Nephron (organoid): ENCODE results near the gene ILKAP.

Experiments used
- H3K27ac Mint-ChIP-seq, 3 experiments: 2 replicates each; pipeline ENCODE4 v1.8.0; 2020; ENCODE audit warnings: mixed read lengths in 3 of 3, mild to moderate bottlenecking in 2 of 3, moderate library complexity in 1 of 3
- H3K27me3 Mint-ChIP-seq: 2 replicates; pipeline ENCODE4 v1.8.0; 2021; ENCODE audit warnings: low read depth, mild to moderate bottlenecking, moderate library complexity, mixed read lengths
- H3K36me3 Mint-ChIP-seq: 2 replicates; pipeline ENCODE4 v1.8.0; 2020; ENCODE audit warnings: low read depth, mixed read lengths
- H3K4me1 Mint-ChIP-seq: 2 replicates; pipeline ENCODE4 v1.8.0; 2020; ENCODE audit warnings: mixed read lengths
- H3K4me3 Mint-ChIP-seq, 3 experiments: 2 replicates each; pipeline ENCODE4 v1.8.0; 2020; ENCODE audit warnings: mild to moderate bottlenecking in 3 of 3, mixed read lengths in 3 of 3, moderate library complexity in 2 of 3
- H3K9me3 Mint-ChIP-seq: 2 replicates; pipeline ENCODE4 v1.8.0; 2020; ENCODE audit warnings: mixed read lengths
- TF ChIP-seq, protein P1 (sequence below), 3 experiments: fragments of 200-600 bp; sonication (generic); IDR thresholded peaks; one replicate each; pipeline ENCODE4 v1.5.0; 2021; ENCODE audit warnings: antibody characterized with exemption in 3 of 3; ENCODE audit not compliant: unreplicated experiment in 3 of 3

Gene ILKAP

DNA sequence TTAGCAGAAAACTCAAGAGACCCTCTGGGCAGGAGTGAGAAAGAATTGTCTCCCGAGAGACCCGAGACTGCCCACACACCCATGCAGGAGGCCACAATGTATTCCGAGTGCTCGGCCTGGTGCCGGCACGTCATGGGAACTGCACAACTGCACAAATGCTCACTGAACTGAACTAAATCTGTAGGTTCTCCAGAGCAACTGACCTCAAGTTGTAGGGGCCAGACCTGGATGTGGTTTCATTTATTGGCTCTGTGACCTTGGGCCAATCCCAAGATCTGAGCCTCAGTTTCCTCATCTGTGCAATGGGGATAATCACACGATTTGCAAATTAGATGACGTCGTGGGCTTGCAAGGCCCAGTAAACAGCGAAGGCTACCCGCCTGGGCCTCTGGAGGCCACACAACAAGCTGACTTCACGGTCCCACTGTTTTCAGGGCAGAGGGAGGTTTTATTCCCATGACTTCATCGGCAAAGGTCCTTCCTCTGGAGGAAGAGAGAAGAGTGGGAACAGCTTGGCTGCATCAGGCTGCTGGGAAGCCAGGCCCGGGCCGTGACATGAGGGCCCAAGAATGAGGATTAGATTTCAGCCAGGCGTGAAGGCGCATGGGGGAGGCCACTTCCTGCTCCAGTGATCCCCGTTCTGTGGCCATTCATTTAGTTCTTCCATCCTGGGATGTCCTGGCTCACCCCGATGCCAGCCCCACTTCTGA lies 48.3 kb downstream of the ILKAP start:
- Mint-ChIP-seq H3K36me3 (no peaks in the 10 kb centered on the region), H3K4me3 (peak overlapping the region in 1 of 3 experiments; percentile 15), H3K27ac (peak overlapping the region; percentile 80 to 88 (median 83))

DNA sequence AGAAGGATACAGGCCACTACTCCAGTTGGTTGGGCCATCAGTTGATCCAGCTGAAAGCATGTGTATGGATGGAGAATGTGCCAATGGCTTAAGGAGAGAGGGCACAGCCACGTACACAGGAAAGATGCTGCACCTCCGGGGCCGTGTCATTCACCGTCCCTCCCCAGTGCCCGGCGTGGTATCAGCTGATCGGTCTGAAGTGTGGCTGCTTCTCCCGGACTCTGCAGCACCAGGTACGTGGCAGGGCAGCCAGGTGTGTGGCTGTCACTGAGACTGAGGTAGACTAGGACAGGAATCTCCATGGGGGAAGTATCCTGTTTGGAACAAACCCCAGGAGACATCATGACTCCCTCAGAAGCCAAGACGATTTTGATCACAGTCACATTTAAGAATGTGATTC lies 48.9 kb downstream of the ILKAP start:
- Mint-ChIP-seq H3K27ac (peak overlapping the region in 2 of 3 experiments; percentile 29 to 64), H3K27me3 (peaks cover 14% of the 10 kb centered on the region), H3K9me3 (no peaks in the 10 kb centered on the region), H3K4me3 (no peak overlapping the region), H3K4me1 (peaks cover 20% of the 10 kb centered on the region), H3K36me3 (no peaks in the 10 kb centered on the region)
- TF ChIP-seq, protein P1, sequence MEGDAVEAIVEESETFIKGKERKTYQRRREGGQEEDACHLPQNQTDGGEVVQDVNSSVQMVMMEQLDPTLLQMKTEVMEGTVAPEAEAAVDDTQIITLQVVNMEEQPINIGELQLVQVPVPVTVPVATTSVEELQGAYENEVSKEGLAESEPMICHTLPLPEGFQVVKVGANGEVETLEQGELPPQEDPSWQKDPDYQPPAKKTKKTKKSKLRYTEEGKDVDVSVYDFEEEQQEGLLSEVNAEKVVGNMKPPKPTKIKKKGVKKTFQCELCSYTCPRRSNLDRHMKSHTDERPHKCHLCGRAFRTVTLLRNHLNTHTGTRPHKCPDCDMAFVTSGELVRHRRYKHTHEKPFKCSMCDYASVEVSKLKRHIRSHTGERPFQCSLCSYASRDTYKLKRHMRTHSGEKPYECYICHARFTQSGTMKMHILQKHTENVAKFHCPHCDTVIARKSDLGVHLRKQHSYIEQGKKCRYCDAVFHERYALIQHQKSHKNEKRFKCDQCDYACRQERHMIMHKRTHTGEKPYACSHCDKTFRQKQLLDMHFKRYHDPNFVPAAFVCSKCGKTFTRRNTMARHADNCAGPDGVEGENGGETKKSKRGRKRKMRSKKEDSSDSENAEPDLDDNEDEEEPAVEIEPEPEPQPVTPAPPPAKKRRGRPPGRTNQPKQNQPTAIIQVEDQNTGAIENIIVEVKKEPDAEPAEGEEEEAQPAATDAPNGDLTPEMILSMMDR (IDR thresholded peaks at IDR 0.05; ENCODE audit: unreplicated experiment in 3 of 3): no peak

More for the DNA sequence above, 48.3 kb downstream of the ILKAP start:
- Mint-ChIP-seq H3K27me3 (peaks cover 17% of the 10 kb centered on the region), H3K4me1 (peaks cover 20% of the 10 kb centered on the region), H3K9me3 (no peaks in the 10 kb centered on the region)
- TF ChIP-seq, protein P1 (IDR thresholded peaks at IDR 0.05; ENCODE audit: unreplicated experiment in 3 of 3): no peak

DNA sequence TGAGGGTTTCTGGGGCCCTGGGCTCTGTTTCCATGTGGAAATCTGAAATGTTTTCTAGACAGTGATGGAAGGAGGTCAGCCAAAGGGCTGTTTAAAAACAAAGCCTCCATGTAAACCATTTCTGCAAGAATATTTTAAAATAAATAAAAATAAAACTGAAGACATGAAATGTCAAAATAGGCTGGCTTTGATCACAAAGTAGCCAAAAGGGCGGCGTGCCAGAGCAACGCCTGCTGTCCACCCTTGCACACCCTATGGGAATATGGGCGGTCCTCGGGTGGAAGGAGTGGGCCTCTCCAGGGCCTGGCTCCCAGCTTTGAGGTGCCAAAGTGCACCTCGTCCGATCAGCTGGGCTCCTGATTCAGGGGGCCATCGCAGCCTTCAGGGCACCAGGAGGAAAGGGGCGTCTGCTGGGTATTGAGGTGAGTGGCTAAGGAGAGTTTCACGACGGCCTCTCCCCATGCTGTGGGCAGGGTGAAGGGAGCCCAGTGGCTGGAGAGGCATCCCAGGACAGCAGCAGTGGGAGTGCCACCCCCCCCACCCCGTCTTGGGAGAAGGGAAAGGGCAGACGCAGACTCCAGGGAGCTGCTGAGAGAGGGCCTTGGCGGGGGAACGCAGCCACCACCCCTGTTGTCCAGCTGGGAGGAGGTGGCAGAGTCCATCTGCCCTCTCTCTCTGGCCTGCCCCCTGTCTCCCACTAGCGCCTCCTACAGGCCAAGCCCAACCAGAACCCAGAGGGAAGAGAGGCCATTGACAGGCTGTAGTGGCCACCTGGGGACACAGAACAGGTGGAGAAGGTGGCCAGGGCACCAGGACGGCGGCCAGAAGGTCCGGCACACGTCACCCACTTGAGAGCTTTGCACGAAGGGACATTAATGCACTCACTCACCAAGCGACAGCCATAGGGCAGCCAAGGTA lies 50.5 kb downstream of the ILKAP start:
- H3K4me1 Mint-ChIP-seq: peaks cover 15% of the 10 kb centered on the region
- H3K27me3 Mint-ChIP-seq: peaks cover 9% of the 10 kb centered on the region
- H3K9me3 Mint-ChIP-seq: no peaks in the 10 kb centered on the region
- TF ChIP-seq, protein P1 (IDR thresholded peaks at IDR 0.05; ENCODE audit: unreplicated experiment in 3 of 3): no peak
- peak overlapping the region in 1 of 3 experiments; percentile 70 for H3K27ac Mint-ChIP-seq
- H3K36me3 Mint-ChIP-seq: no peaks in the 10 kb centered on the region
- H3K4me3 Mint-ChIP-seq: no peak overlapping the region

DNA sequence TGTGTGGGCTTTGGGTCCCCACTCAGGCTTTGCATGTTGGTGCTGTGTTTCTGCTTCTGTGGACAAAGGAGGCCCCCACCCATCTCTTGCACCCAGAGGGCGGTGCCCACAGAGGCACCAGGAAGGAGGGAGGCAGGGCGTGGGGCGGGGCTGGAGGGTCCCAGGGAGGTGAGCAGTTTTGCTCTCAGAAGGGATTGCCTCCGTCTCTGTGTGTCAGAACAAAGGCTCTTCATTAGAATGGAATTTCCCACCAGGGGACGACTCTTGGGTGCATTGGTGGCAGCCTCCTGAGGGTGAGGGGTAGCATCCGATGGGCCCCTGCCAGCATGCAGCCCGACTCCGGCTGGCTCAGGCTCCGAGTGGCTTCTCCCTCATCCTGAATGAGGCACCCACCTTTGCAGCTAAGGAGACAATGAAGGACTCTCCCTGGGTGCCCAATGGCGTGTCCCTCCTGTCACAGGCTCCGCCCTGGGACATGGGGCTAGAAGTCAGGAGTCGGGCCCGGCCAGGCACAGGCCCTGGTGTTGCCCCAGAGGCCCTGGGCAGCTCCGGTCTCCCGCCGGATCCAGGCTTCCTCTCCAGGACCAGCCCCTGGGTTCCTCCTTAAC lies 51.8 kb downstream of the ILKAP start:
- H3K27ac Mint-ChIP-seq: no peak overlapping the region
- H3K9me3 Mint-ChIP-seq: no peaks in the 10 kb centered on the region
- H3K27me3 Mint-ChIP-seq: peaks cover 9% of the 10 kb centered on the region
- H3K4me1 Mint-ChIP-seq: peaks cover 15% of the 10 kb centered on the region
- H3K36me3 Mint-ChIP-seq: no peaks in the 10 kb centered on the region
- TF ChIP-seq, protein P1 (IDR thresholded peaks at IDR 0.05; ENCODE audit: unreplicated experiment in 3 of 3): no peak
- H3K4me3 Mint-ChIP-seq: no peak overlapping the region

DNA sequence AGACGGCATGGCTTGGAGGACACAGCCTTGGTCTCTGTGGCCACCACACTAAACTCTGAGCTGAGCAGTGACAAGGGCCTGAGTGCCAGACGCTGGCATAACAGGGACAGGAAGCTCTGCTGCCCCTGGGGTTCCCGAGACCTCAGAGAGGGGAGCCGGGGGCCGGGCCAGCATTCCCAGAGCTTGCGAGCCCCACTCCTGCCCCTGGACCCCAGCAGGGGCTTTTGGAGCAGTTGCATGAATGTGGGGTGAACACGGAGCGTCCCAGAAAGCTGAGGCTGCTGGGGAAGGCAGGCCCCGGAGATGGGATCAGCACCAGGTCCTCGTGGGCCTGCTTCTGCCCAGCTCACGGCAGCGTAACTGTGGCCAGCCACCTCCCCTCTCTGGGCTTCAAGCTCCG lies 52.3 kb downstream of the ILKAP start:
- Mint-ChIP-seq H3K4me3 (no peak overlapping the region), H3K27ac (no peak overlapping the region), H3K27me3 (peaks cover 5% of the 10 kb centered on the region), H3K9me3 (no peaks in the 10 kb centered on the region), H3K36me3 (no peaks in the 10 kb centered on the region), H3K4me1 (peaks cover 15% of the 10 kb centered on the region)
- TF ChIP-seq, protein P1 (IDR thresholded peaks at IDR 0.05; ENCODE audit: unreplicated experiment in 3 of 3): no peak
